Activated naive CD4-positive, alpha-beta T cell (primary cell): ENCODE data around the gene SPARCL1.
"Not testable (repeated sequence)": the region's sequence is repeated elsewhere in the genome, so short reads cannot be mapped to it uniquely, and the experiment has no call there.

Source experiments
- DNase-seq, 4 experiments: peaks; one replicate each; lab custom pipeline; 2025; lab: John Stamatoyannopoulos, UW

The SPARCL1 gene

GRCh38 chr4:87529187-87529586, at the start of gene SPARCL1:
Gene SPARCL1 (minus strand): TSS chr4:87529376. CDS start chr4:87499574, 29,802 bp downstream.
- no peak for DNase-seq

GRCh38 chr4:87575983-87576382, 46.8 kb upstream of the SPARCL1 start:
- no peak for DNase-seq

- no peak for DNase-seq
Measured at GRCh38 chr4:87575408-87575807, 46.2 kb upstream of the SPARCL1 start.

GRCh38 chr4:87574996-87575395, 45.8 kb upstream of the SPARCL1 start:
- no peak for DNase-seq

- DNase-seq, result not testable (repeated sequence)
Measured at GRCh38 chr4:87574376-87574775, 45.2 kb upstream of the SPARCL1 start.

- DNase-seq, result no peak
Measured at GRCh38 chr4:87570290-87570805, 41.2 kb upstream of the SPARCL1 start.

GRCh38 chr4:87567191-87567590, 38.0 kb upstream of the SPARCL1 start:
- no peak for DNase-seq

GRCh38 chr4:87566276-87566675, 37.1 kb upstream of the SPARCL1 start:
- no peak for DNase-seq

GRCh38 chr4:87565746-87566145, 36.6 kb upstream of the SPARCL1 start:
- no peak for DNase-seq

- no peak for DNase-seq
Measured at GRCh38 chr4:87560802-87561201, 31.6 kb upstream of the SPARCL1 start.

- peak in 1 of 4 experiments; percentile 0 for DNase-seq
Measured at GRCh38 chr4:87559090-87559837, 30.1 kb upstream of the SPARCL1 start.

- DNase-seq, result no peak
Measured at GRCh38 chr4:87557348-87557747, 28.2 kb upstream of the SPARCL1 start.

GRCh38 chr4:87555773-87556619, 26.8 kb upstream of the SPARCL1 start:
- DNase-seq, result no peak

- no peak for DNase-seq
Measured at GRCh38 chr4:87553182-87553581, 24.0 kb upstream of the SPARCL1 start.

- DNase-seq, result no peak
Measured at GRCh38 chr4:87551361-87551760, 22.2 kb upstream of the SPARCL1 start.

GRCh38 chr4:87547016-87547708, 18.0 kb upstream of the SPARCL1 start:
- DNase-seq, result no peak

- no peak for DNase-seq
Measured at GRCh38 chr4:87545052-87545451, 15.9 kb upstream of the SPARCL1 start.

- DNase-seq, result no peak
Measured at GRCh38 chr4:87543835-87544461, 14.8 kb upstream of the SPARCL1 start.

GRCh38 chr4:87542734-87543312, 13.6 kb upstream of the SPARCL1 start:
- DNase-seq, result no peak

GRCh38 chr4:87541956-87542709, 13.0 kb upstream of the SPARCL1 start:
- DNase-seq, result no peak

GRCh38 chr4:87541521-87541920, 12.3 kb upstream of the SPARCL1 start:
- DNase-seq, result no peak
